ENCODE measurements around the gene SLC17A5. TPM values are rescaled to one million over a fixed set of nuclear protein-coding genes. Genes with fewer than 3 reads are reported as not detected.
"Not testable (repeated sequence)": the region's sequence is repeated elsewhere in the genome, so short reads cannot be mapped to it uniquely, and the experiment has no call there.

The SLC17A5 gene
- total RNA-seq, 2 donors from 2014 or later, result 4.4 to 8.3 TPM

- Mint-ChIP-seq H3K27ac (no peak overlapping the region), H3K9me3 (peaks cover 2% of the 10 kb centered on the region), H3K36me3 (ENCODE audit: low read depth) (no peaks in the 10 kb centered on the region), H3K27me3 (ENCODE audit: insufficient read depth) (no peaks in the 10 kb centered on the region), H3K4me3 (no peak overlapping the region), H3K4me1 (peaks cover 18% of the 10 kb centered on the region)
- Histone ChIP-seq H3K4me1 (ENCODE audit: control insufficient read depth, insufficient read depth, low read length) (no peaks in the 10 kb centered on the region), H3K9ac (ENCODE audit: extremely low read depth, low read length, poor library complexity, severe bottlenecking) (no peak overlapping the region), H3K4me3 (ENCODE audit: low read length) (no peak overlapping the region), H3K9me3 (ENCODE audit: control insufficient read depth, low read length) (no peaks in the 10 kb centered on the region), H3K36me3 (ENCODE audit: control insufficient read depth, insufficient read depth, low read length) (no peaks in the 10 kb centered on the region), H3K27ac (ENCODE audit: low read depth, low read length) (no peak overlapping the region), H3K27me3 (ENCODE audit: control insufficient read depth, insufficient read depth, low read length, poor library complexity, severe bottlenecking) (no peaks in the 10 kb centered on the region)
- peak; percentile 55 for DNase-seq
- no peak for TF ChIP-seq CTCF (conservative IDR thresholded peaks at IDR 0.05)
- WGBS, 2 experiments (ENCODE audit: insufficient coverage in 1 of 2, insufficient read length in 1 of 2), result 75 to 76% methylated on average over 2 to 4 of the region's 4 CpGs
These were observed 95.0 kb downstream of the SLC17A5 start for GRCh38 chr6:73558624-73559398.

GRCh38 chr6:73556836-73557235 lies 97.0 kb downstream of the SLC17A5 start:
- Mint-ChIP-seq H3K4me1 (peaks cover 18% of the 10 kb centered on the region), H3K4me3 (no peak overlapping the region), H3K36me3 (ENCODE audit: low read depth) (no peaks in the 10 kb centered on the region), H3K27me3 (ENCODE audit: insufficient read depth) (no peaks in the 10 kb centered on the region), H3K9me3 (no peaks in the 10 kb centered on the region), H3K27ac (no peak overlapping the region)
- Histone ChIP-seq H3K4me1 (ENCODE audit: control insufficient read depth, insufficient read depth, low read length) (no peaks in the 10 kb centered on the region), H3K9ac (ENCODE audit: extremely low read depth, low read length, poor library complexity, severe bottlenecking) (no peak overlapping the region), H3K9me3 (ENCODE audit: control insufficient read depth, low read length) (no peaks in the 10 kb centered on the region), H3K27me3 (ENCODE audit: control insufficient read depth, insufficient read depth, low read length, poor library complexity, severe bottlenecking) (no peaks in the 10 kb centered on the region), H3K27ac (ENCODE audit: low read depth, low read length) (no peak overlapping the region), H3K4me3 (ENCODE audit: low read length) (no peak overlapping the region), H3K36me3 (ENCODE audit: control insufficient read depth, insufficient read depth, low read length) (no peaks in the 10 kb centered on the region)
- DNase-seq, result no peak
- TF ChIP-seq CTCF (conservative IDR thresholded peaks at IDR 0.05), result no peak
- 82% methylated on average over 1 of the region's 1 CpG; no CpG with 5 or more reads in 1 of the 2 experiments for WGBS, 2 experiments (ENCODE audit: insufficient coverage in 1 of 2, insufficient read length in 1 of 2)

GRCh38 chr6:73555380-73555949 lies 98.3 kb downstream of the SLC17A5 start:
- not testable (repeated sequence) for H3K9me3 Mint-ChIP-seq; H3K27ac Mint-ChIP-seq; H3K36me3 Mint-ChIP-seq (ENCODE audit: low read depth); H3K27me3 Mint-ChIP-seq (ENCODE audit: insufficient read depth); H3K27ac ChIP-seq (ENCODE audit: low read depth, low read length); H3K4me3 ChIP-seq (ENCODE audit: low read length); H3K27me3 ChIP-seq (ENCODE audit: control insufficient read depth, insufficient read depth, low read length, poor library complexity, severe bottlenecking); H3K9ac ChIP-seq (ENCODE audit: extremely low read depth, low read length, poor library complexity, severe bottlenecking); H3K4me1 ChIP-seq (ENCODE audit: control insufficient read depth, insufficient read depth, low read length); H3K4me3 Mint-ChIP-seq; H3K36me3 ChIP-seq (ENCODE audit: control insufficient read depth, insufficient read depth, low read length); H3K9me3 ChIP-seq (ENCODE audit: control insufficient read depth, low read length); DNase-seq
- 94 to 95% methylated on average over 8 to 9 of the region's 11 CpGs for WGBS, 2 experiments (ENCODE audit: insufficient coverage in 1 of 2, insufficient read length in 1 of 2)
- H3K4me1 Mint-ChIP-seq, result peaks cover 12% of the 10 kb centered on the region

GRCh38 chr6:73551115-73551514 lies 102.7 kb downstream of the SLC17A5 start:
- not testable (repeated sequence) for DNase-seq; H3K4me1 ChIP-seq (ENCODE audit: control insufficient read depth, insufficient read depth, low read length); H3K4me3 ChIP-seq (ENCODE audit: low read length); H3K9ac ChIP-seq (ENCODE audit: extremely low read depth, low read length, poor library complexity, severe bottlenecking); H3K27ac Mint-ChIP-seq; H3K27ac ChIP-seq (ENCODE audit: low read depth, low read length); H3K36me3 ChIP-seq (ENCODE audit: control insufficient read depth, insufficient read depth, low read length); H3K9me3 ChIP-seq (ENCODE audit: control insufficient read depth, low read length); H3K27me3 Mint-ChIP-seq (ENCODE audit: insufficient read depth); H3K27me3 ChIP-seq (ENCODE audit: control insufficient read depth, insufficient read depth, low read length, poor library complexity, severe bottlenecking); H3K4me3 Mint-ChIP-seq; H3K36me3 Mint-ChIP-seq (ENCODE audit: low read depth); H3K9me3 Mint-ChIP-seq
- H3K4me1 Mint-ChIP-seq, result peaks cover 10% of the 10 kb centered on the region
- 98 to 100% methylated on average over 2 to 4 of the region's 4 CpGs for WGBS, 2 experiments (ENCODE audit: insufficient coverage in 1 of 2, insufficient read length in 1 of 2)
